Caco-2 (cell line): Measurements from ENCODE around the gene NFIX. TPM values are rescaled to one million over a fixed set of nuclear protein-coding genes. Genes with fewer than 3 reads are reported as not detected.

Experiments
- BruUV-seq: library from RNA; stranded (reverse); fragments of 400-500 nt; replicated peaks from 2 replicates; lab custom pipeline; 2021; lab: Mats Ljungman, UMichigan
- CTCF ChIA-PET: fragments of 300-600 bp; sonication (Branson Sonifier 250); formaldehyde crosslinking; loops from one replicate; lab custom pipeline; 2022; ENCODE audit warnings: antibody characterized with exemption; lab: Charles Lee
- POLR2A ChIA-PET: fragments of 300-600 bp; sonication (Branson Sonifier 250); formaldehyde crosslinking; loops from one replicate; lab custom pipeline; 2022; ENCODE audit warnings: antibody characterized with exemption; lab: Charles Lee
- DNase-seq, 2 experiments: peaks; one replicate each; pipeline versions ENCODE4 v3.0.0 to v3.0.0-alpha.2; 2020 to 2022
- H3K27me3 ChIP-seq: replicated peaks from 2 replicates; pipeline ENCODE4 v1.6.0; 2011; ENCODE audit warnings: low read length; ENCODE audit not compliant: control insufficient read depth, insufficient read depth
- H3K36me3 ChIP-seq: 2 replicates; pipeline ENCODE4 v1.5.1; 2011; ENCODE audit warnings: low read length; ENCODE audit not compliant: control insufficient read depth, insufficient read depth
- H3K4me1 ChIP-seq: fragments of 250-450 bp; sonication (Bioruptor Pico); 2 replicates; pipeline ENCODE4 v1.5.1; 2020; ENCODE audit warnings: mild to moderate bottlenecking
- H3K4me3 ChIP-seq: 2 replicates; pipeline ENCODE4 v1.5.1; 2011; ENCODE audit warnings: low read depth, mild to moderate bottlenecking, control low read depth, low read length
- H3K9me3 ChIP-seq: fragments of 250-450 bp; sonication (Bioruptor Pico); 2 replicates; pipeline ENCODE4 v1.5.1; 2020; ENCODE audit warnings: mild to moderate bottlenecking, moderate library complexity
- H3K27ac Mint-ChIP-seq: one replicate; pipeline ENCODE4 v1.8.0; 2022; ENCODE audit warnings: mixed read lengths; ENCODE audit not compliant: unreplicated experiment
- H3K27me3 Mint-ChIP-seq: one replicate; pipeline ENCODE4 v1.8.0; 2022; ENCODE audit warnings: mixed read lengths; ENCODE audit not compliant: insufficient read depth, unreplicated experiment
- H3K36me3 Mint-ChIP-seq: one replicate; pipeline ENCODE4 v1.8.0; 2022; ENCODE audit warnings: mild to moderate bottlenecking, mixed read lengths; ENCODE audit not compliant: insufficient read depth, unreplicated experiment
- H3K4me1 Mint-ChIP-seq: one replicate; pipeline ENCODE4 v1.8.0; 2022; ENCODE audit warnings: low read depth, mixed read lengths; ENCODE audit not compliant: unreplicated experiment
- H3K4me3 Mint-ChIP-seq: one replicate; pipeline ENCODE4 v1.8.0; 2022; ENCODE audit warnings: mild to moderate bottlenecking, moderate library complexity, mixed read lengths; ENCODE audit not compliant: unreplicated experiment
- H3K9me3 Mint-ChIP-seq: one replicate; pipeline ENCODE4 v1.8.0; 2022; ENCODE audit warnings: mixed read lengths; ENCODE audit not compliant: unreplicated experiment
- CTCF ChIP-seq, 2 experiments: fragments of 200-600 bp in 1 of 2; IDR thresholded peaks; 1 replicate in 1 of 2; 2 replicates in 1 of 2; pipeline versions ENCODE4 v1.5.1 to v1.8.0; 2011 to 2022; ENCODE audit warnings: antibody characterized with exemption in 1 of 2, control low read depth in 1 of 2, inconsistent platforms in 1 of 2, low read depth in 1 of 2, low read length in 1 of 2, mild to moderate bottlenecking in 1 of 2, moderate library complexity in 1 of 2; ENCODE audit not compliant: insufficient read depth in 1 of 2, severe bottlenecking in 1 of 2, unreplicated experiment in 1 of 2
- intact Hi-C: fragments of 100-400 bp; cut with micrococcal nuclease; formaldehyde crosslinking; loops from one replicate; pipeline ENCODE4 v1.10.0; 2022; ENCODE audit not compliant: unreplicated experiment
- total RNA-seq: library from RNA; stranded (reverse); gene quantifications from 2 replicates; pipeline ENCODE4 v1.2.3, GENCODE V29; 2022

The NFIX gene
- total RNA-seq, 1 experiment from 2014 or later: 0.82 TPM

GRCh38 chr19:12946092-12946721, 49.1 kb upstream of the NFIX start:
- Mint-ChIP-seq H3K27me3 (no peaks in the 10 kb centered on the region), H3K9me3 (no peaks in the 10 kb centered on the region), H3K27ac (peak overlapping the region; percentile 96), H3K4me3 (peak overlapping the region; percentile 83), H3K4me1 (peaks cover 13% of the 10 kb centered on the region), H3K36me3 (peaks cover 97% of the 10 kb centered on the region)
- Histone ChIP-seq H3K4me3 (peak overlapping the region; percentile 77), H3K4me1 (peaks cover 8% of the 10 kb centered on the region), H3K9me3 (no peaks in the 10 kb centered on the region), H3K27me3 (no peaks in the 10 kb centered on the region), H3K36me3 (peaks cover 3% of the 10 kb centered on the region)
- DNase-seq: peak; percentile 84
- BruUV-seq: TSS peak; percentile 19
- no peak for TF ChIP-seq CTCF (IDR thresholded peaks at IDR 0.05; ENCODE audit: insufficient read depth in 1 of 2, low read depth in 1 of 2, low read length in 1 of 2, severe bottlenecking in 1 of 2, unreplicated experiment in 1 of 2)
- ChIA-PET CTCF (interaction anchor here (0.6 to 0.7 kb wide), 6 partner anchors 19 to 1150 kb away, joined by 3 read pairs; no protein-coding TSS in a partner anchor), POLR2A (interaction anchor here (0.5 to 1.0 kb wide), 15 partner anchors 9 to 1460 kb away, joined by 3 to 17 read pairs (median 6); partner anchors contain the start of genes GCDH and NFIX)
- intact Hi-C loops: no loop called here

- peak overlapping the region; percentile 83 for H3K4me3 Mint-ChIP-seq
- H3K27ac Mint-ChIP-seq: peak overlapping the region; percentile 96
- H3K27me3 Mint-ChIP-seq: no peaks in the 10 kb centered on the region
- H3K4me3 ChIP-seq: peak overlapping the region; percentile 77
- peaks cover 8% of the 10 kb centered on the region for H3K4me1 ChIP-seq
- POLR2A ChIA-PET: interaction anchor here (0.5 to 1.0 kb wide), 15 partner anchors 10 to 1459 kb away, joined by 3 to 17 read pairs (median 6); partner anchors contain the start of genes GCDH and NFIX
- no peaks in the 10 kb centered on the region for H3K27me3 ChIP-seq
- BruUV-seq: no TSS peak
- H3K9me3 ChIP-seq: no peaks in the 10 kb centered on the region
- no peak for DNase-seq
- H3K36me3 ChIP-seq: peaks cover 3% of the 10 kb centered on the region
- peaks cover 13% of the 10 kb centered on the region for H3K4me1 Mint-ChIP-seq
- TF ChIP-seq CTCF (IDR thresholded peaks at IDR 0.05; ENCODE audit: insufficient read depth in 1 of 2, low read depth in 1 of 2, low read length in 1 of 2, severe bottlenecking in 1 of 2, unreplicated experiment in 1 of 2): no peak
- intact Hi-C loops: no loop called here
- H3K36me3 Mint-ChIP-seq: peaks cover 97% of the 10 kb centered on the region
- CTCF ChIA-PET: interaction anchor here (0.6 to 0.7 kb wide), 6 partner anchors 18 to 1149 kb away, joined by 3 read pairs; no protein-coding TSS in a partner anchor
- no peaks in the 10 kb centered on the region for H3K9me3 Mint-ChIP-seq
Measured at GRCh38 chr19:12946731-12947496, 48.4 kb upstream of the NFIX start.
